NCI-H446 treated with DMSO at 0.1 percent for 48 hours (cell line): Measurements from ENCODE around the gene MTHFR.
"Not testable (repeated sequence)": the region's sequence is repeated elsewhere in the genome, so short reads cannot be mapped to it uniquely, and the experiment has no call there.

Experiments
- DNase-seq: peaks from one replicate; lab custom pipeline; 2025; lab: John Stamatoyannopoulos, UW

Gene MTHFR

GRCh38 chr1:11833497-11833896 lies 27.7 kb upstream of the MTHFR start:
- DNase-seq = no peak

DNA sequence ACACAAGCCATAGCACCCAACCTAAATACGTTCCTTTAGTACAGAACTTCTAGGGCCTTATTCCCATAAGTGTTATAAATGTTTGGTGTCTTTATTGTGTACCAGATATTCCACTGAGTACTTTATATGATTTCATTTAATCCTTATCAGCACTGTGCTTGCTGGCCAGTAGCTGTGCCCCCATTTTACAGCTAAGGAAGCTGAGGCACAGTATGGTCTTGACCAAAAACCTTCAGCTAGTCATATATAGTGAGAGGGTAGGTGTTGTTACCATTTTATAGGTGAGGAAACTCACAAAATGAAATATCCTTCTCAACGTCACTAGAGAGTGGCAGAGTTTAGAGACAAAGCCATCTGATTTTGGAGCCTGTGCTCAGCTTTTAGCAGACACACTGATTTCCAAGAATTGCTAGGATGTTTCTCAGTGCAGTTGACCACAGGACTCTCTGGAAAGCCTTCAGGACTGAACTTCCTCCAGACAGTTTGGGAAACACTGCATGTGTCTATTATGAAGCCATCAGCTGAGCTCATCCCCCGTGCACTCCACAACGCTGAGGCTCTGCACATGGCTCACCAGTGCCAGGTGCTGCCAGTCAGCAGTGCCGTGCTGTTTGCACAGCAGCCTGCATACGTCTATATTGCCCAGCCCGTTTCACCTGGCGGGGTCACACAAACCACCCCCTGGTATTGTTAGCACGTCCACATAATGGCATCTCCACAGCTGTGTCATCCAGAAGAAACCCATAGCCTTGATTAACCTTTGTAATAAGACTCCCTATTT lies 26.4 kb upstream of the MTHFR start:
- DNase-seq = no peak

DNA sequence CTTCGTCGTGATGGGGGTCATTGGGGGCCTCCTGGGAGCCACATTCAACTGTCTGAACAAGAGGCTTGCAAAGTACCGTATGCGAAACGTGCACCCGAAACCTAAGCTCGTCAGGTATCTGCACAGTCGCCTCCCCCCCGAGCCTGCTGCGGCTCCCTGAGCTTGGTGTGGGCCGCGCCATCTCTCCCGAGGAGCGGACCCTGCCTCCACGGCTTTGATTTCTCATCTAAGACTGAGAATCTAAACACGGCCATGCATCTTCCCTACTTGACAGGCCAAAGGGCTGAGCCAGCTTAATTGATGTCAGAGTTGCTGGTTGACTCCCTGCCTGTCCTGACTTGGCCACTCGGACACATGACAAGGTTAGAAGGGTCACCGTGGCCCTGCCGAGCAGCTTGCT lies 22.7 kb upstream of the MTHFR start:
- DNase-seq = no peak

DNA sequence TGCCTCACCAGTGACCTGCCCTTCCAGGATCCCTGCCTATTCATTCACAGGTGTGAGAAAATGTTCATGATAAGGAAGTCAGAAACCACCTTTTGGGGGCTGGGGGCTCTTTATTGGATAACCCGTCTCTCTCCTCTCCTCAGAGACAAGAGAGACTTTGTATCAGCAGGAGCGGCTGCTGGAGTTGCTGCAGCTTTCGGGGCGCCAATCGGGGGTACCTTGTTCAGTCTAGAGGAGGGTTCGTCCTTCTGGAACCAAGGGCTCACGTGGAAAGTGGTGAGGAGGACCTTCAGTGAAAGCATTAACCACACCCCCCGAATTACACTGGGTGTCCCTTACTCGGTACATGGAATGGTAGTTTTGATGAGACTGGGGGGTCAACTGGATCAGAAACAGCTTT lies 21.2 kb upstream of the MTHFR start:
- no peak for DNase-seq

GRCh38 chr1:11825131-11825530 lies 19.4 kb upstream of the MTHFR start:
- no peak for DNase-seq

DNA sequence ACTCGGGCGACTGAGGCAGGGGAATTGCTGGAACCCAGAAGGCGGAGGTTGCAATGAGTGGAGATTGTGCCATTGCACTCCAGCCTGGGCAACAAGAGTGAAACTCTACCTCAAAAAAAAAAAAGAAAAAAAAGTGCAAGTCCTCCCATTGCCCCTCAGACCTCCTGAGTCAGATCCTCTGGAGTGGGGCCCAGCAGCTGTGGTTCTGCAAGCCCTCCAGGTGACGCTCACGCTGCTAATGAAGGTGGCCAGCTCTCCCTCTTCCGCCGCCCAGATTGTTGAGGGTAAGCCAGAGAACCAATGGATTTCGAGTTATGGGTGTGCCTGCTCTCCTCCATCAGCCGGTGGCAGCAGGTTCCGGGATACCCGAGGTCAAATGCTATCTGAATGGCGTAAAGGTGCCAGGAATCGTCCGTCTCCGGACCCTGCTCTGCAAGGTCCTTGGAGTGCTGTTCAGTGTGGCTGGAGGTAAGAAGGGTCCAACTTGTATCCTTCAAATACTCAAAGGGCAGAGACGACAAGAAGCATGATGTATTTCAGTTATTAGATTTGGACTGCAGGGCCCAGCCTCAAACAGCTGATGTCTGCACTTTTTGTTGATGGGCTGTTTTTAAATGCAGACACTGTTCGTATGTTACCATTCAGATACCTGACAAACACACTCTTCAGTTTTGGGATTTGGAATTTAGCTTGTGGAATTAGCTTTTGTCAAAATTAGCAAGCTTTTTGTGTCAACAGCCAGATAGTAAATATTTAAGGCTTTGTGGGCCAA lies 17.8 kb upstream of the MTHFR start:
- no peak for DNase-seq

- DNase-seq = no peak
Measured at GRCh38 chr1:11822091-11822490, 16.3 kb upstream of the MTHFR start.

DNA sequence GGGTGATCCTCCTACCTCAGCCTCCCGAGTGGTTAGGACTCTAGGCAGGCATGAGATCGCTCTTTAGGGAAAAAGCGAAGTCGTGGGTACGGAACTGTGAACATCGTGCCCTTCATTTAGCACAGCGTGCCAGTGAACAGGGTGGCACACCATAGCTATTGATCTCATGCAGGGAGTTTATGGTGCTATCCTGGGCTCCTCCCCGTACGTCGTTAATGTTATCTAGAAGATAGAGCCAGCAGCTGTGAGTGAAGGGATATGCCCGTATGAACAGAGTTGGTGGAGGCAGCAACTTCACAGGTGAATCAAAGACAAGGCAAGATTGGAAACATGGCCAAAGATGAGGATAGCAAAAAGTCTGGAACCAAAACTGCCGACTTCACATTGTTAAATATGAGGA lies 11.4 kb upstream of the MTHFR start:
- no peak for DNase-seq

- DNase-seq = no peak
Measured at GRCh38 chr1:11813021-11813420, 7.3 kb upstream of the MTHFR start.

DNA sequence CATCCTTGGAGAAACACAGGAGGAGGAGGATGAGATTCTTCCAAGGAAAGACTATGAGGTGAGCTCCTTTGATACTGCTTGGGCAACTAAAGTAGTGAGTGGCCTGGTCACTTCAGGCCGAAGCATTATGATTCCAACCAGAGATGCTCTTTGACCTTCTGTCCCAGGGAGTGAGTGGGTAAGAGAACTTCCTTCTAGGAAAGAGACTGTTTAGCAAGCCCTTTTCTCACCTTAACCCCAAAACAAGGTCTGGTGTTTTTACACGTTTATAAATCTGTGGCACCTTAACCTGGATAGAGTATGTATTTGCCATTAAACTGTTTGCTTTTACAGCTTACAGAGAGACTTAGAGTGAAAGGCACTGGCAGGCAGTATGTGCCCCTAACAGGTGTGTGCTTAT lies 1.4 kb upstream of the MTHFR start:
- DNase-seq = no peak

DNA sequence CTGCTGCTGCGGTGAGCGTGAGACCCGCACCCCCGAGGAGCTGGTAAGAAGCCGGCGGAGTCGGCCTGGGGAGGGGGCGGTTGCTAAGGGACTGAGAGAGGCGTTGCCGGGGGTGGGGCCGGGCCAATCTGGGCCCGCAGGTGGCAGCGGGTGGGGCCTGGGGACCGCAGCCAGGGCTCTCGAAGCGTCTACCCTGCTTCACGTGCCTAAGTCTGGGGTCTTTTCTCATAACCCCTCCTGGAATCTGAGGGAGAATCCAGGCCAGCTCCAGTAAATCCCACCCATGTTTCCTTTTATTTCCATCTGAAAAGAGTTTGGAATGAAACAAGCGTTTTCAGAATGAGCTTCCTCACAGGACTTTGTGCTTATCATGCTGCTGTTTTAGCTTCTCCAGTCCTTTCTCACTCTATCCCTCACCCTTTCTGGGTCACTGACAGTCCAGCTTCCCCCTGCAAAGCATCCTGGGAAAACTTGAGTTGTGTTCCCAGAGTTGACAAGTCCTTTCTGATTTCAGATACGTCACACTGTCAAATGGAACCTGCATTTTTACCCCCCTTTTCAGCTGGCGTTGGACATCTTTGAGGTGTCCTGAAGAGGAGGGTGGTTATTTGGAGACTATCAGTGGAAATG lies 658 bp upstream of the MTHFR start:
- no peak for DNase-seq

GRCh38 chr1:11804666-11805421 lies 920 bp downstream of the MTHFR start:
- DNase-seq = peak; percentile 29

- DNase-seq = not testable (repeated sequence)
Measured at GRCh38 chr1:11803924-11804665, 1.7 kb downstream of the MTHFR start.

DNA sequence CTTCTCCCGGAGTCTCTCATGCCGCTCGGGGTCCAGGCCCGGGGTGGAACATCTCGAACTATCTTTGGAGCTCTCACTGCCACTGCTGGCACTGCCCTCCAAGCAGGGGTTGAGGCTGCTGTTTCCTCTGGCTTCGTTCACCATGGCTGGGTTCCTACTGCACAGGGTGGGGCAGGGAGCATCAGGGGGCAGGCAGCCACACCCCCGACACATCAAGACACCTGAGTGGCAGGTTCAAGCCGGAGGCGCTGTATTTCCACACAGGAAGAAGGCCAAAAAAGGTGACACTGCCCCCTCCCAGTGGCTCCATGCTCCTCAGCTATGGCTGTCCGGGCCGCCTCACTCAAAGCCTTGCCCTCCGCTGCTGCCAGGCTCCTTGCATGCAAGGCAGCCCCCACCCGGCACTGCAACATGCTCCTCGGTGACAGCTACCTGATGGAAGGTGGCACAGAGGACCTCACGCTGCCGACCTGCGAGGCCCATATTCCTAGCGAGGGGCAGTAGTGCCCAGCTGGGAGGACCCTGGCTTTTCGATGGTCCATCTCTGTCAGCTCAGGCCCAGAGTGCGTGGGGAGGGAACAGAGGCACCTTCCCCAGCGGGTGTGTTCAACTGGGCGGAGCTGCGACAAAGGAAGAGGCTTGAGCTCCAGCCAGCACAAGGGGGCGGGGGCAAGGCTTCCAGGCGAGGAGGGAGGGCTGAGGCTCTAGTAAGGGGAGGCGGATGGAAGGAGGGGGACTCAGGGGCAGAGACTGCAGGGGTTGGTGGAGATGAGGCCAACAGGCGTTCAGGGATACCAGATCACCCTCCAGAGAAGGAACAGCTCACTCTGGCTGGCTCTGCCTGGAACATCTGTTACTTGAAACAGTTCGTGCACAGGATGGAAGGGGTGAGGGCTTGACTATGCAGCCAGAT lies 2.5 kb downstream of the MTHFR start:
- DNase-seq = peak; percentile 88

DNA sequence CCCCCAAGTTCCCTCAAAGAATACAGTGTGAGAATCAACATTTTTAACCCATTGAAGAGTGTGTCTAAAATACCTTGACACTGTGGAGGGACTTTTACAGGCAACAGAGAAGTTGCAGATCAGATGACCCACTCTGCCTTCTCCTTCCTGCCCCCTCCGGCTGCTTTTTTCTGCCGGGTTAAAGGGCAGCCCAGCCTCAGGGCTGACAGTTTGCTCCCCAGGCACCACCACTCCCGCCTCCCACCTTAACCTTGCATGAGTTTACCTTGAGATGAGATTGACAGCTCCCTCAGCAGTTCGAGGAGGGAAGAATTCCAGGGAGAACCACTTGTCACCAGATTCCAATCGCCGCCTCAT lies 3.2 kb downstream of the MTHFR start:
- no peak for DNase-seq

- DNase-seq = no peak
Measured at GRCh38 chr1:11800756-11801433, 4.9 kb downstream of the MTHFR start.

DNA sequence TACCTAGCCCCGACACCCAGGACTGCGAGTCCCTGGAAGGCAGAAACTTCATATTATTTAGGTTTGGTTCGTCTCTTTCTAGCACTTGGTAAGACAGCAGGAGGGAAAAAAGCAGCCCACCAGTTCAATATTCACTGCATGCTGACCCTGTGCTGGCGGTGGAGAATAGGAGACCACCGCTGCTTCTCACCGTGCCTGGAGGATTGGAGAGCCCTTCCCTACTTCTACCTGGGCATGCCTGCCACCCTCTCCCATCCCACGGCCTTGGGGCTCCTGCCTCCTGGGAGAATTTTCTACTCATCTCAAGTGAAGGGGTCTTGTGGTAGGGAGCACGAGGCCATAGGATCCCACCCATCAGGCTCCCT lies 5.4 kb downstream of the MTHFR start:
- no peak for DNase-seq

DNA sequence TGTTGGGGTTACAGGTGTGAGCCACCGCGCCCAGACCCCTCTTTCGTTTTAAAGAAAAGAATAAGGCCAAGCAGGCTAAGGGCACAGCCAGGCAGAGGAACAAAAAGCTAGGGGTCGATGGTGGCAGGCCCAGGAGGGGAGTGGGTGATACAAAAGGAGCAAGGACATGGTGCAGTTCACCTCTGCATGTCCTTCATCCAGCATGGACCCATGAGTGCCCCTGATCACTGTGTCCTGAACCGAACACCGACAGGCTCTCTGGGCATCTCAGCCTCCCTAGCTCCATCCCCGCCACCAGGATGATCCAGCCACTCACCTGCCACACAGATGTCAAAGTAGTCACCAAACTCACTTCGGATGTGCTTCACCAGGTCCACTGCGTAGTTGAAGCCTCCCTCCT lies 5.9 kb downstream of the MTHFR start:
- DNase-seq = no peak

GRCh38 chr1:11799099-11799498 lies 6.7 kb downstream of the MTHFR start:
- DNase-seq = no peak
